Measurements from ENCODE around the gene N4BP2L2. TPM values are rescaled to one million over a fixed set of nuclear protein-coding genes. Genes with fewer than 3 reads are reported as not detected.

The N4BP2L2 gene
- total and polyA plus RNA-seq, 2 of the 13 experiments (the other 11 are each of a cell fraction or from before 2014, with no cell fraction given), result 58.9 to 81.2 TPM

DNA sequence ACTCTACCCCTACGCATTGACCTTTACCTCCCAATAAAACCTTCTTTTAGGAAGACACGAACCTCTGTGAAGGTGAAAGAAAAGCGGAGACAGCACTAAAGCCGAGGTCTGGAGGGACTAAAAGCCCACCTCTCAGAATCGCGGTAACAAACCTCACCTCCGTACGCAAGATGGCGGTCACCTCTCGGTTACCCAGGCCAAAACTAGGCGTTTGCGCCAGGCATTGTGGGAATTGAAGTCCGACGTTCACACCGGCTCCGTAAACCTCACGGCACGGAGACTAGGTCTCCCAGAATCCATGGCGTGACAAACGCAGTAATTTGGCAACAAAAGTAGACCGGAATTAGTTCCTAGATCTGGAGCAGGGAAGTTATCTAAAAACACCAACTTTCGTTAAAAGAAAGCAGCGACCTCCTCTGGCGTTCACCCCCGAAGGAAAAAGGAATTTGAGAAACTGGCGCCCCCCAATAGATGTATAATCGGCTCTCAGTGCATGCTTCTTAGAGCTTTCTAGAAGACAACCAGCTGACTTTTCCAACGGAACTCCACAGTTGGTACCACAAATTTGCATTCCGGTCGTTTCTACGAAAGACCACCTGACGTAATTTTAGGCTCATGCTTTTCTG lies at the start of gene N4BP2L2 (continued):
- TF ChIP-seq, protein P1, sequence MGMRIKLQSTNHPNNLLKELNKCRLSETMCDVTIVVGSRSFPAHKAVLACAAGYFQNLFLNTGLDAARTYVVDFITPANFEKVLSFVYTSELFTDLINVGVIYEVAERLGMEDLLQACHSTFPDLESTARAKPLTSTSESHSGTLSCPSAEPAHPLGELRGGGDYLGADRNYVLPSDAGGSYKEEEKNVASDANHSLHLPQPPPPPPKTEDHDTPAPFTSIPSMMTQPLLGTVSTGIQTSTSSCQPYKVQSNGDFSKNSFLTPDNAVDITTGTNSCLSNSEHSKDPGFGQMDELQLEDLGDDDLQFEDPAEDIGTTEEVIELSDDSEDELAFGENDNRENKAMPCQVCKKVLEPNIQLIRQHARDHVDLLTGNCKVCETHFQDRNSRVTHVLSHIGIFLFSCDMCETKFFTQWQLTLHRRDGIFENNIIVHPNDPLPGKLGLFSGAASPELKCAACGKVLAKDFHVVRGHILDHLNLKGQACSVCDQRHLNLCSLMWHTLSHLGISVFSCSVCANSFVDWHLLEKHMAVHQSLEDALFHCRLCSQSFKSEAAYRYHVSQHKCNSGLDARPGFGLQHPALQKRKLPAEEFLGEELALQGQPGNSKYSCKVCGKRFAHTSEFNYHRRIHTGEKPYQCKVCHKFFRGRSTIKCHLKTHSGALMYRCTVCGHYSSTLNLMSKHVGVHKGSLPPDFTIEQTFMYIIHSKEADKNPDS (CRISPR knock-in tag; IDR thresholded peaks at IDR 0.05), result no peak
- TF ChIP-seq, protein P2, sequence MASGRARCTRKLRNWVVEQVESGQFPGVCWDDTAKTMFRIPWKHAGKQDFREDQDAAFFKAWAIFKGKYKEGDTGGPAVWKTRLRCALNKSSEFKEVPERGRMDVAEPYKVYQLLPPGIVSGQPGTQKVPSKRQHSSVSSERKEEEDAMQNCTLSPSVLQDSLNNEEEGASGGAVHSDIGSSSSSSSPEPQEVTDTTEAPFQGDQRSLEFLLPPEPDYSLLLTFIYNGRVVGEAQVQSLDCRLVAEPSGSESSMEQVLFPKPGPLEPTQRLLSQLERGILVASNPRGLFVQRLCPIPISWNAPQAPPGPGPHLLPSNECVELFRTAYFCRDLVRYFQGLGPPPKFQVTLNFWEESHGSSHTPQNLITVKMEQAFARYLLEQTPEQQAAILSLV (CRISPR knock-in tag; IDR thresholded peaks at IDR 0.05; ENCODE audit: borderline replicate concordance), result no peak; the same call in 1 of the 2 replicates
- peak; percentile 51; the same call in 1 of the 2 replicates for TF ChIP-seq RNF219 (CRISPR knock-in tag; IDR thresholded peaks at IDR 0.05)
- TF ChIP-seq PHF20 (CRISPR knock-in tag; IDR thresholded peaks at IDR 0.05), result peak; percentile 73
- TF ChIP-seq, protein P3, sequence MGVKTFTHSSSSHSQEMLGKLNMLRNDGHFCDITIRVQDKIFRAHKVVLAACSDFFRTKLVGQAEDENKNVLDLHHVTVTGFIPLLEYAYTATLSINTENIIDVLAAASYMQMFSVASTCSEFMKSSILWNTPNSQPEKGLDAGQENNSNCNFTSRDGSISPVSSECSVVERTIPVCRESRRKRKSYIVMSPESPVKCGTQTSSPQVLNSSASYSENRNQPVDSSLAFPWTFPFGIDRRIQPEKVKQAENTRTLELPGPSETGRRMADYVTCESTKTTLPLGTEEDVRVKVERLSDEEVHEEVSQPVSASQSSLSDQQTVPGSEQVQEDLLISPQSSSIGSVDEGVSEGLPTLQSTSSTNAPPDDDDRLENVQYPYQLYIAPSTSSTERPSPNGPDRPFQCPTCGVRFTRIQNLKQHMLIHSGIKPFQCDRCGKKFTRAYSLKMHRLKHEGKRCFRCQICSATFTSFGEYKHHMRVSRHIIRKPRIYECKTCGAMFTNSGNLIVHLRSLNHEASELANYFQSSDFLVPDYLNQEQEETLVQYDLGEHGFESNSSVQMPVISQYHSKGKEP (CRISPR knock-in tag; IDR thresholded peaks at IDR 0.05), result no peak
- peak; percentile 78 for TF ChIP-seq TBL1XR1 (IDR thresholded peaks at IDR 0.05; ENCODE audit: borderline replicate concordance, low read length, partially characterized antibody)
- no peak for TF ChIP-seq KAT2B (IDR thresholded peaks at IDR 0.05; ENCODE audit: borderline replicate concordance, low read depth, low read length)
- TF ChIP-seq, protein P4, sequence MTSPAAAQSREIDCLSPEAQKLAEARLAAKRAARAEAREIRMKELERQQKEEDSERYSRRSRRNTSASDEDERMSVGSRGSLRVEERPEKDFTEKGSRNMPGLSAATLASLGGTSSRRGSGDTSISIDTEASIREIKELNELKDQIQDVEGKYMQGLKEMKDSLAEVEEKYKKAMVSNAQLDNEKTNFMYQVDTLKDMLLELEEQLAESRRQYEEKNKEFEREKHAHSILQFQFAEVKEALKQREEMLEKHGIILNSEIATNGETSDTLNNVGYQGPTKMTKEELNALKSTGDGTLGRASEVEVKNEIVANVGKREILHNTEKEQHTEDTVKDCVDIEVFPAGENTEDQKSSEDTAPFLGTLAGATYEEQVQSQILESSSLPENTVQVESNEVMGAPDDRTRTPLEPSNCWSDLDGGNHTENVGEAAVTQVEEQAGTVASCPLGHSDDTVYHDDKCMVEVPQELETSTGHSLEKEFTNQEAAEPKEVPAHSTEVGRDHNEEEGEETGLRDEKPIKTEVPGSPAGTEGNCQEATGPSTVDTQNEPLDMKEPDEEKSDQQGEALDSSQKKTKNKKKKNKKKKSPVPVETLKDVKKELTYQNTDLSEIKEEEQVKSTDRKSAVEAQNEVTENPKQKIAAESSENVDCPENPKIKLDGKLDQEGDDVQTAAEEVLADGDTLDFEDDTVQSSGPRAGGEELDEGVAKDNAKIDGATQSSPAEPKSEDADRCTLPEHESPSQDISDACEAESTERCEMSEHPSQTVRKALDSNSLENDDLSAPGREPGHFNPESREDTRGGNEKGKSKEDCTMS (CRISPR knock-in tag; conservative IDR thresholded peaks at IDR 0.05), result no peak
- TF ChIP-seq ZNF121 (CRISPR knock-in tag; IDR thresholded peaks at IDR 0.05), result no peak
- no peak for TF ChIP-seq SP4 (CRISPR knock-in tag; IDR thresholded peaks at IDR 0.05)
- TF ChIP-seq ATF7 (IDR thresholded peaks at IDR 0.05), result no peak
- peak; percentile 33; the same call in 1 of the 2 replicates for TF ChIP-seq ATF7 (CRISPR knock-in tag; IDR thresholded peaks at IDR 0.05)
- TF ChIP-seq MTA3 (CRISPR knock-in tag; IDR thresholded peaks at IDR 0.05), result no peak
- TF ChIP-seq GATA4 (IDR thresholded peaks at IDR 0.05; ENCODE audit: borderline replicate concordance, low read depth), result no peak
- TF ChIP-seq RFXANK (CRISPR knock-in tag; IDR thresholded peaks at IDR 0.05), result no peak
- no peak for TF ChIP-seq ZNF879 (CRISPR knock-in tag; IDR thresholded peaks at IDR 0.05)
- no peak for TF ChIP-seq ZNF598 (CRISPR knock-in tag; IDR thresholded peaks at IDR 0.05; ENCODE audit: borderline replicate concordance)
- TF ChIP-seq, protein P5, sequence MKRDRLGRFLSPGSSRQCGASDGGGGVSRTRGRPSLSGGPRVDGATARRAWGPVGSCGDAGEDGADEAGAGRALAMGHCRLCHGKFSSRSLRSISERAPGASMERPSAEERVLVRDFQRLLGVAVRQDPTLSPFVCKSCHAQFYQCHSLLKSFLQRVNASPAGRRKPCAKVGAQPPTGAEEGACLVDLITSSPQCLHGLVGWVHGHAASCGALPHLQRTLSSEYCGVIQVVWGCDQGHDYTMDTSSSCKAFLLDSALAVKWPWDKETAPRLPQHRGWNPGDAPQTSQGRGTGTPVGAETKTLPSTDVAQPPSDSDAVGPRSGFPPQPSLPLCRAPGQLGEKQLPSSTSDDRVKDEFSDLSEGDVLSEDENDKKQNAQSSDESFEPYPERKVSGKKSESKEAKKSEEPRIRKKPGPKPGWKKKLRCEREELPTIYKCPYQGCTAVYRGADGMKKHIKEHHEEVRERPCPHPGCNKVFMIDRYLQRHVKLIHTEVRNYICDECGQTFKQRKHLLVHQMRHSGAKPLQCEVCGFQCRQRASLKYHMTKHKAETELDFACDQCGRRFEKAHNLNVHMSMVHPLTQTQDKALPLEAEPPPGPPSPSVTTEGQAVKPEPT (CRISPR knock-in tag; IDR thresholded peaks at IDR 0.05; ENCODE audit: low read depth), result no peak
